HG03342 (cell line): ENCODE results near the gene KRT84.

ENCODE experiments used
- ATAC-seq: cut with Tn5 transposase; IDR thresholded peaks from one replicate; pipeline ENCODE4 v1.9.1; 2021; ENCODE audit warnings: mild to moderate bottlenecking, moderate library complexity; ENCODE audit not compliant: unreplicated experiment

The KRT84 gene

GRCh38 chr12:52389313-52390207 lies 4.1 kb upstream of the KRT84 start:
- ATAC-seq, result no peak

- ATAC-seq, result no peak
Observed at GRCh38 chr12:52387859-52388258, 2.4 kb upstream of the KRT84 start.

- no peak for ATAC-seq
Observed at GRCh38 chr12:52383331-52383730, 2.1 kb downstream of the KRT84 start.

- no peak for ATAC-seq
Observed at GRCh38 chr12:52382854-52383253, 2.6 kb downstream of the KRT84 start.

GRCh38 chr12:52381206-52381605 lies 4.2 kb downstream of the KRT84 start:
- ATAC-seq, result no peak

GRCh38 chr12:52380271-52380694 lies 5.2 kb downstream of the KRT84 start:
- no peak for ATAC-seq

- ATAC-seq, result no peak
Observed at GRCh38 chr12:52379536-52379935, 5.9 kb downstream of the KRT84 start.

GRCh38 chr12:52378091-52378490 lies 7.4 kb downstream of the KRT84 start:
- no peak for ATAC-seq

- no peak for ATAC-seq
Observed at GRCh38 chr12:52377266-52377665, 8.2 kb downstream of the KRT84 start.

GRCh38 chr12:52372216-52373154 lies 13.0 kb downstream of the KRT84 start:
- no peak for ATAC-seq

- ATAC-seq, result no peak
Observed at GRCh38 chr12:52371716-52372115, 13.7 kb downstream of the KRT84 start.

- ATAC-seq, result no peak
Observed at GRCh38 chr12:52370926-52371608, 14.4 kb downstream of the KRT84 start.

- no peak for ATAC-seq
Observed at GRCh38 chr12:52369809-52370208, 15.6 kb downstream of the KRT84 start.

- ATAC-seq, result no peak
Observed at GRCh38 chr12:52369211-52369610, 16.2 kb downstream of the KRT84 start.

GRCh38 chr12:52368508-52368907 lies 16.9 kb downstream of the KRT84 start:
- ATAC-seq, result no peak

- no peak for ATAC-seq
Observed at GRCh38 chr12:52367876-52368275, 17.6 kb downstream of the KRT84 start.

GRCh38 chr12:52366738-52367485 lies 18.5 kb downstream of the KRT84 start, which contains the start of gene KRT85:
Gene KRT85, minus strand, starts transcription at chr12:52367481. Its CDS starts 76 bp downstream, at chr12:52367405.
- ATAC-seq, result no peak

GRCh38 chr12:52364901-52365489 lies 20.5 kb downstream of the KRT84 start:
- no peak for ATAC-seq

- ATAC-seq, result no peak
Observed at GRCh38 chr12:52364061-52364460, 21.4 kb downstream of the KRT84 start.
